GM23338 (cell line): Measurements from ENCODE around the gene FOXL2. TPM values are rescaled to one million over a fixed set of nuclear protein-coding genes. Genes with fewer than 3 reads are reported as not detected.

ENCODE experiments used
- ATAC-seq: fragments of 200-7000 bp; cut with Tn5 transposase; 3 replicates; pipeline ENCODE4 v1.9.1; 2020
- DNase-seq: peaks from one replicate; pipeline ENCODE4 v3.0.0-alpha.2; 2015; ENCODE audit warnings: low spot score
- H2AFZ ChIP-seq: fragments of 200-600 bp; sonication (generic); 2 replicates; pipeline ENCODE4 v1.8.0; 2016; ENCODE audit warnings: antibody characterized with exemption, mild to moderate bottlenecking, moderate library complexity
- H3F3A ChIP-seq: fragments of 200-600 bp; sonication (generic); replicated peaks from 2 replicates; pipeline ENCODE4 v1.8.0; 2017; ENCODE audit warnings: antibody characterized with exemption, mixed run types, low read depth
- H3K27ac ChIP-seq: fragments of 200-600 bp; sonication (generic); 2 replicates; pipeline ENCODE4 v1.6.1; 2016; ENCODE audit warnings: low read depth
- H3K27me3 ChIP-seq: fragments of 200-600 bp; sonication (generic); 2 replicates; pipeline ENCODE4 v1.8.0; 2016; ENCODE audit warnings: mild to moderate bottlenecking, mixed run types, moderate library complexity; ENCODE audit not compliant: insufficient read depth
- H3K36me3 ChIP-seq: fragments of 200-600 bp; sonication (generic); 2 replicates; pipeline ENCODE4 v1.8.0; 2016; ENCODE audit warnings: mild to moderate bottlenecking; ENCODE audit not compliant: insufficient read depth
- H3K4me1 ChIP-seq: fragments of 200-600 bp; sonication (generic); 2 replicates; pipeline ENCODE4 v1.8.0; 2016; ENCODE audit warnings: mild to moderate bottlenecking, moderate library complexity; ENCODE audit not compliant: insufficient read depth
- H3K4me2 ChIP-seq: fragments of 200-600 bp; sonication (generic); 2 replicates; pipeline ENCODE4 v1.7.1; 2017; ENCODE audit warnings: mixed run types
- H3K4me3 ChIP-seq: fragments of 200-600 bp; sonication (generic); 2 replicates; pipeline ENCODE4 v1.6.1; 2016; ENCODE audit warnings: mixed run types
- H3K79me2 ChIP-seq: fragments of 200-600 bp; sonication (generic); replicated peaks from 2 replicates; pipeline ENCODE4 v1.8.0; 2017; ENCODE audit warnings: mild to moderate bottlenecking; ENCODE audit not compliant: insufficient read depth
- H3K9me2 ChIP-seq: fragments of 200-600 bp; sonication (generic); 2 replicates; pipeline ENCODE4 v1.8.0; 2017; ENCODE audit not compliant: insufficient read depth
- H4K20me1 ChIP-seq: fragments of 200-600 bp; sonication (generic); replicated peaks from 2 replicates; pipeline ENCODE4 v1.8.0; 2017; ENCODE audit warnings: mild to moderate bottlenecking; ENCODE audit not compliant: insufficient read depth
- H3K27ac Mint-ChIP-seq: 2 replicates; pipeline ENCODE4 v1.8.0; 2020; ENCODE audit warnings: inconsistent platforms, mild to moderate bottlenecking, moderate library complexity, mixed read lengths
- H3K27me3 Mint-ChIP-seq: 3 replicates; pipeline ENCODE4 v1.8.0; 2022; ENCODE audit warnings: low read depth, mild to moderate bottlenecking, moderate library complexity, mixed read lengths, inconsistent platforms; ENCODE audit not compliant: insufficient read depth, poor library complexity
- H3K36me3 Mint-ChIP-seq: 3 replicates; pipeline ENCODE4 v1.8.0; 2021; ENCODE audit warnings: low read depth, mild to moderate bottlenecking, inconsistent platforms, moderate library complexity, mixed read lengths
- H3K4me1 Mint-ChIP-seq: 3 replicates; pipeline ENCODE4 v1.8.0; 2020; ENCODE audit warnings: mild to moderate bottlenecking, inconsistent platforms, mixed read lengths
- H3K4me3 Mint-ChIP-seq: 3 replicates; pipeline ENCODE4 v1.8.0; 2021; ENCODE audit warnings: moderate library complexity, mild to moderate bottlenecking, inconsistent platforms, mixed read lengths
- H3K9me3 Mint-ChIP-seq: 3 replicates; pipeline ENCODE4 v1.8.0; 2020; ENCODE audit warnings: moderate library complexity, mild to moderate bottlenecking, inconsistent platforms, mixed read lengths
- CREB1 ChIP-seq: fragments of 250-450 bp; sonication (Bioruptor Pico); IDR thresholded peaks from 2 replicates; pipeline ENCODE4 v1.5.0; 2020; ENCODE audit warnings: low read depth, mild to moderate bottlenecking, moderate library complexity
- CTCF ChIP-seq, 2 experiments: fragments of 200-600 bp in 1 of 2; sonication (generic) in 1 of 2; conservative IDR thresholded peaks; 2 replicates each; pipeline versions ENCODE4 v1.5.1 to v1.6.1; 2016 to 2017; ENCODE audit warnings: antibody characterized with exemption in 2 of 2, low read depth in 2 of 2, mild to moderate bottlenecking in 2 of 2, moderate library complexity in 1 of 2
- ETS1 ChIP-seq: IDR thresholded peaks from 2 replicates; pipeline ENCODE4 v1.6.1; 2016; ENCODE audit warnings: antibody characterized with exemption
- EZH2 ChIP-seq: fragments of 200-600 bp; sonication (generic); IDR thresholded peaks from one replicate; pipeline ENCODE4 v1.8.0; 2017; ENCODE audit warnings: antibody characterized with exemption, mild to moderate bottlenecking, low read depth; ENCODE audit not compliant: unreplicated experiment
- EZH2phosphoT487 ChIP-seq: fragments of 200-600 bp; sonication (generic); IDR thresholded peaks from one replicate; pipeline ENCODE4 v1.8.1; 2018; ENCODE audit warnings: antibody characterized with exemption; ENCODE audit not compliant: unreplicated experiment
- JUNB ChIP-seq: IDR thresholded peaks from one replicate; pipeline ENCODE4 v1.6.1; 2016; ENCODE audit warnings: antibody characterized with exemption; ENCODE audit not compliant: unreplicated experiment
- NANOG ChIP-seq: IDR thresholded peaks from 2 replicates; pipeline ENCODE4 v1.6.1; 2016; ENCODE audit warnings: antibody characterized with exemption, borderline replicate concordance
- POLR2AphosphoS5 ChIP-seq: IDR thresholded peaks from 2 replicates; pipeline ENCODE4 v1.6.1; 2016; ENCODE audit warnings: antibody characterized with exemption, low read depth
- REST ChIP-seq: IDR thresholded peaks from one replicate; pipeline ENCODE4 v1.6.1; 2018; ENCODE audit warnings: antibody characterized with exemption; ENCODE audit not compliant: unreplicated experiment
- ZNF114 ChIP-seq: fragments of 250-450 bp; sonication (Bioruptor Pico); IDR thresholded peaks from 2 replicates; pipeline ENCODE4 v1.5.0; 2020; ENCODE audit warnings: mild to moderate bottlenecking, moderate library complexity
- polyA plus RNA-seq: library from polyadenylated mRNA; unstranded; fragments of >200 nt; fragmentation: Nextera tagmentation; extraction: Ambion mirVana; gene quantifications from 2 replicates; pipeline ENCODE4 v1.2.1, GENCODE V29; 2016
- total RNA-seq: library from RNA; depleted of rRNA; stranded (reverse); fragments of >200 nt; shearing (Covaris generic); gene quantifications from 2 replicates; pipeline ENCODE4 v1.2.3, GENCODE V29; 2014

FOXL2 gene
- total and polyA plus RNA-seq, 2 experiments from 2014 or later, result 0.89 to 3.5 TPM

- TF ChIP-seq REST, result no peak
- no peak for TF ChIP-seq ZNF114
- no peak for TF ChIP-seq POLR2AphosphoS5
- no peak for TF ChIP-seq EZH2phosphoT487
- TF ChIP-seq CTCF (conservative IDR thresholded peaks at IDR 0.05; ENCODE audit: low read depth in 2 of 2), result no peak
- TF ChIP-seq CREB1, result no peak
- no peak for TF ChIP-seq NANOG
- no peak for TF ChIP-seq JUNB
- no peak for TF ChIP-seq EZH2
- no peak for TF ChIP-seq ETS1
Observed at GRCh38 chr3:138947495-138948121, 671 bp upstream of the FOXL2 start (continued).

- peak; percentile 0 for ATAC-seq
- Histone ChIP-seq H3K27me3 (peaks cover 95% of the 10 kb centered on the region), H3K36me3 (no peaks in the 10 kb centered on the region), H4K20me1 (peaks cover 15% of the 10 kb centered on the region), H2AFZ (peak overlapping the region; percentile 92), H3K27ac (no peak overlapping the region), H3K4me2 (peak overlapping the region; percentile 87), H3K4me3 (peak overlapping the region; percentile 72), H3K4me1 (peaks cover 46% of the 10 kb centered on the region), H3F3A (peaks cover 28% of the 10 kb centered on the region), H3K9me2 (no peaks in the 10 kb centered on the region), H3K79me2 (no peaks in the 10 kb centered on the region)
- Mint-ChIP-seq H3K4me3 (peak overlapping the region; percentile 78), H3K4me1 (peaks cover 61% of the 10 kb centered on the region), H3K9me3 (peaks cover 9% of the 10 kb centered on the region), H3K27me3 (peaks cover 93% of the 10 kb centered on the region), H3K27ac (no peak overlapping the region), H3K36me3 (peaks cover 10% of the 10 kb centered on the region)
- DNase-seq, result peak; percentile 68
- TF ChIP-seq JUNB (no peak), CTCF (conservative IDR thresholded peaks at IDR 0.05; ENCODE audit: low read depth in 2 of 2) (peak; percentile 39 to 48), EZH2 (peak; percentile 76), EZH2phosphoT487 (peak; percentile 66)
Observed at GRCh38 chr3:138945709-138946662, 951 bp downstream of the FOXL2 start.
